Psoas muscle (tissue), 8 donors: ENCODE measurements around the gene HPCAL1. TPM values are rescaled to one million over a fixed set of nuclear protein-coding genes. Genes with fewer than 3 reads are reported as not detected.

Experiments used
- ATAC-seq, 4 donors: fragments of 200-7000 bp; cut with Tn5 transposase; one replicate each; pipeline ENCODE4 v1.9.1; 2020; ENCODE audit warnings: moderate library complexity in 3 of 4, mild to moderate bottlenecking in 2 of 4
- DNase-seq, 2 donors: peaks; one replicate each; pipeline ENCODE4 v3.0.0-alpha.2; 2020
- H3K27ac ChIP-seq: fragments of 200-600 bp; one replicate; pipeline ENCODE4 v1.8.0; 2022
- H3K27me3 ChIP-seq, 3 donors: fragments of 200-600 bp in 1 of 3; one replicate each; pipeline versions ENCODE4 v1.6.1 to v1.8.0; 2013 to 2022; ENCODE audit warnings: low read length in 2 of 3, mild to moderate bottlenecking in 2 of 3, moderate library complexity in 1 of 3; ENCODE audit not compliant: insufficient read depth in 3 of 3
- H3K36me3 ChIP-seq, 2 donors: fragments of 200-600 bp in 1 of 2; one replicate each; pipeline versions ENCODE4 v1.6.1 to v1.8.0; 2013 to 2022; ENCODE audit warnings: low read depth in 1 of 2, mild to moderate bottlenecking in 1 of 2, moderate library complexity in 1 of 2; ENCODE audit not compliant: insufficient read depth in 1 of 2
- H3K4me1 ChIP-seq: fragments of 200-600 bp; one replicate; pipeline ENCODE4 v1.8.0; 2022
- H3K4me3 ChIP-seq: fragments of 200-600 bp; one replicate; pipeline ENCODE4 v1.8.0; 2022; ENCODE audit warnings: mild to moderate bottlenecking
- H3K9me3 ChIP-seq: fragments of 200-600 bp; one replicate; pipeline ENCODE4 v1.8.0; 2022
- WGBS, 3 donors: extraction: QIAGEN DNeasy Blood & Tissue Kit; methylation state at CpG; one replicate each; pipeline versions ENCODE4 v1.1.6 to v1.1.7; 2013; 5-methylcytosine and 5-hydroxymethylcytosine counted together
- intact Hi-C, 2 donors: fragments of 100-400 bp; cut with DNase I; formaldehyde crosslinking; loops; one replicate each; pipeline versions ENCODE4 v1.11.0 to v1.14.2; 2022
- polyA plus RNA-seq, 3 donors: library from polyadenylated mRNA; stranded (reverse); fragments of 200-250 nt; gene quantifications; one replicate each; pipeline ENCODE4 v1.2.3, GENCODE V29; 2013
- total RNA-seq, 4 donors: library from RNA; stranded (reverse); fragmentation: NEBNext Ultra II Directional in 2 of 4; extraction: Animal tissue kit (Norgen Biotek cat#: 25700) in 2 of 4; gene quantifications; one replicate each; pipeline versions ENCODE4 v1.2.1 to v1.2.4, GENCODE V29; 2021 to 2023
- TF ChIP-seq, protein P1 (sequence below): fragments of 200-600 bp; IDR thresholded peaks from one replicate; pipeline ENCODE4 v1.8.0; 2022; ENCODE audit warnings: antibody characterized with exemption
- donor health status: healthy with polysubstance abuse.
- donor health status: DM: no; HTN: no; CAD: no; lungs with moderate emphysema.
- donor health status: Bipolar disorder and iron deficiency.
- donor health status: healthy.
- donor health status: DM: yes; HTN: yes; CAD: no.
- donor health status: DM: no; HTN: no; CAD: no.
- donor health status: DM: no; HTN: no; CAD: no.
- donor health status: DM: yes; HTN: yes; CAD: no.

The HPCAL1 gene
- total and polyA plus RNA-seq, 7 donors: 16.1 to 182 (median 33.4) TPM

DNA sequence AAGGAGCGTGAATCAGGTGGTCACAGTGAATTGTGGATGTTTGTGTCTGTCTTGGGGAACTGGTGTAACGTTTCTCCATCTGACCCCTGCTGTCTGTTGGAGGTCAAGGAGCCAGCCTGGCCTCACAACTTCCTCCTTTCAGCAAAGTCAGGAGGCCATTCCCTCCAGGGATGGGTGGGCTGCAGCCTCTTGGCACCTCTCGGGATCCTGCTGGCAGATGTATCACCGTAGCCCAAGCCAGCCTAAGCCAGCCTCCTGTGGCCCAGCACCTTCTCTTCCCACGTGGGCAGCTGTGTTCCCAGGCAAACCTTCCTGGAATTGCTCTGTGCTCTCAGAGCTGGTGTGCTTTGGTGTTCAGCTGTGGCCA, 30.5 kb downstream of the HPCAL1 start:
- intact Hi-C loops: no loop called here
- no peaks in the 10 kb centered on the region for H3K27me3 ChIP-seq
- H3K36me3 ChIP-seq: no peaks in the 10 kb centered on the region
- peaks cover 5% of the 10 kb centered on the region for H3K9me3 ChIP-seq
- peak in 1 of 2 donors; percentile 23 for DNase-seq
- no peak overlapping the region for H3K27ac ChIP-seq
- TF ChIP-seq, protein P1, sequence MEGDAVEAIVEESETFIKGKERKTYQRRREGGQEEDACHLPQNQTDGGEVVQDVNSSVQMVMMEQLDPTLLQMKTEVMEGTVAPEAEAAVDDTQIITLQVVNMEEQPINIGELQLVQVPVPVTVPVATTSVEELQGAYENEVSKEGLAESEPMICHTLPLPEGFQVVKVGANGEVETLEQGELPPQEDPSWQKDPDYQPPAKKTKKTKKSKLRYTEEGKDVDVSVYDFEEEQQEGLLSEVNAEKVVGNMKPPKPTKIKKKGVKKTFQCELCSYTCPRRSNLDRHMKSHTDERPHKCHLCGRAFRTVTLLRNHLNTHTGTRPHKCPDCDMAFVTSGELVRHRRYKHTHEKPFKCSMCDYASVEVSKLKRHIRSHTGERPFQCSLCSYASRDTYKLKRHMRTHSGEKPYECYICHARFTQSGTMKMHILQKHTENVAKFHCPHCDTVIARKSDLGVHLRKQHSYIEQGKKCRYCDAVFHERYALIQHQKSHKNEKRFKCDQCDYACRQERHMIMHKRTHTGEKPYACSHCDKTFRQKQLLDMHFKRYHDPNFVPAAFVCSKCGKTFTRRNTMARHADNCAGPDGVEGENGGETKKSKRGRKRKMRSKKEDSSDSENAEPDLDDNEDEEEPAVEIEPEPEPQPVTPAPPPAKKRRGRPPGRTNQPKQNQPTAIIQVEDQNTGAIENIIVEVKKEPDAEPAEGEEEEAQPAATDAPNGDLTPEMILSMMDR: no peak
- H3K4me3 ChIP-seq: no peak overlapping the region
- peak in 1 of 4 donors; percentile 19 for ATAC-seq
- peaks cover 5% of the 10 kb centered on the region for H3K4me1 ChIP-seq
- 44 to 69% (median 57%) methylated on average over 5 of the region's 5 CpGs for WGBS, 3 donors

DNA sequence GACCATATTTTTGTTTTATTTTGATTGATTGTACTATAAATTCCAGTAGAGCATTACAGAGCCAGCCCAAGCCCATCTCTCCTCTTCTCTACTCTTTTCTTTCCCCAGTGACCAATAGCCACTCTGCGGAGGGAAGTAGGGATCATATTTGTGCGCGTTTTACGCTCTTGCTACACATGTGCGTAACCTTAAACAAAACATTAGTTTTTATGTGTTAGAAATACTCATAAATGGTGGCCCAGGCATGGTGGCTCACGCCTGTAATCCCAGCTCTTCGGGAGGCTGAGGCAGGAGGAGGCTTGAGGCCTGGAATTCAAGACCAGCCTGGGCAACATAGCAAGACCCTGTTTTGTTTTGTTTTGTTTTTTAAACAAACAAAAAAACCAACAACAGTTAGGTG, 31.3 kb downstream of the HPCAL1 start:
- H3K4me1 ChIP-seq: peaks cover 5% of the 10 kb centered on the region
- intact Hi-C loops: no loop called here
- no peaks in the 10 kb centered on the region for H3K36me3 ChIP-seq
- H3K9me3 ChIP-seq: peaks cover 5% of the 10 kb centered on the region
- no peaks in the 10 kb centered on the region for H3K27me3 ChIP-seq
- no peak overlapping the region for H3K27ac ChIP-seq
- WGBS, 3 donors: 83 to 90% (median 84%) methylated on average over 7 of the region's 7 CpGs
- no peak for ATAC-seq
- H3K4me3 ChIP-seq: no peak overlapping the region
- TF ChIP-seq, protein P1: no peak
- no peak for DNase-seq

DNA sequence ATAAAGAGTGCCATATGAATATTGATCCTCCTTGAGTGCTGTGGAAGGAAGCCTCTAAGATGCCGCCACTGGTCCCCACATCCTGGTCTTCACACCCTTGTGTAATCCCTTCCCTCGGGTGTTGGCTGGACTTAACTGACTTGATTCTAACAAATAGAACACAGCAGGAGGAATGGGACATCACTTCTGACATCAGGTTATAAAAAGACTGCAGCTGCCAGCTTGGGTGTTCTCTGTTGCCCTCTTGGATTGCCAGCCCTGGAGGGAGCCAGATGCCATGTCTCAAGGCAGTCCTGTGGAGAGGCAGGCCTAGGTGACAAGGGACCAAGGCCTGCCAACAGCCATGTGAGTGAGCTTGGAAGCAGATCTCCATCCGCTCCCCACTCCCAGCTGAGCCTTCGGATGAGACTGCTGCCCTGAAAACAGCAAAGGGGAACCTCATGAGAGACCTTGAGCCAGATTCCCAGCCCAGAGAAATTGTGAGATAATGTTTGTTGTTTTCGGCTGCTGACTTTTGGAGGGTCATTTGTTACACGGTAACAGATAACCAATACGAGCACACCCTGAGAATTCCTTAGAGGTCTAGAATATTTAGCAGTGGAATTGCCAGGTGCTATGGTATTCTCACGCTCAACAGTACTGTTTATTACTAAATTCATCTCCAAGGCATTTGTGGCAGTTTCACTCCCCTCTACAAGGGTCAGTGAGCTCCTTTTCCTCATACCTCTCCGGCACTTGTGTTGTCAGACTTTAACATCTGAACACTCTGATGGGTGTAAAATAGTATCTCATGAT, 32.5 kb downstream of the HPCAL1 start:
- DNase-seq (peak in 1 of 2 donors; percentile 15), ATAC-seq (peak in 1 of 4 donors; percentile 23)
- TF ChIP-seq, protein P1: no peak

DNA sequence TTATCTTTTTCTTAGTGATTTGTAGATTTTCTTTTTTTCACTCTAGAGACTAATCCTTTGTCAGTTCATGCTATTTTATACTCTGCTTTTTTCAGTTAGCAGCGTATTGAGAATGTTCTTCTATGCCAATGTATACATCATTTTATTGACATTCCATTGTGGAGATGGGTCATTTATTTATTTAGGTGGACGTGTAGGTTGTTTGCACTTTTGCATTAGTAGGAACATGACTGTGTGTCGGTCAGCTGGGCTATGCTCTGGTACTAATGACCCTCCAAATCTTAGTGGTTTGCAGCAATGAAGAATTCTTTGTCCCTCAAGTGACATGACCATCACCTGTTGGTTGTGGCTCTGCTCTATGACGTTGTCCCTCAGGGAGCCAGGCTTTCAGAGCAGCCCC, 33.6 kb downstream of the HPCAL1 start:
- Histone ChIP-seq H3K4me3 (no peak overlapping the region), H3K4me1 (no peaks in the 10 kb centered on the region), H3K36me3 (no peaks in the 10 kb centered on the region), H3K27ac (no peak overlapping the region), H3K27me3 (no peaks in the 10 kb centered on the region), H3K9me3 (peaks cover 5% of the 10 kb centered on the region)
- intact Hi-C loops: no loop called here
- DNase-seq (no peak), ATAC-seq (no peak)
- TF ChIP-seq, protein P1: no peak
- WGBS, 3 donors: 81 to 82% (median 82%) methylated on average over 4 of the region's 4 CpGs

More for the DNA sequence above, 32.5 kb downstream of the HPCAL1 start:
- Histone ChIP-seq H3K9me3 (peaks cover 5% of the 10 kb centered on the region), H3K4me1 (peaks cover 2% of the 10 kb centered on the region), H3K4me3 (no peak overlapping the region), H3K27me3 (no peaks in the 10 kb centered on the region), H3K27ac (no peak overlapping the region), H3K36me3 (no peaks in the 10 kb centered on the region)
- intact Hi-C loops: no loop called here
- 95 to 98% (median 96%) methylated on average over 9 of the region's 9 CpGs for WGBS, 3 donors
